ENCODE data around the gene LHFPL2. TPM values are rescaled to one million over a fixed set of nuclear protein-coding genes. Genes with fewer than 3 reads are reported as not detected.

The LHFPL2 gene
- total and polyA plus RNA-seq, 2 of the 4 experiments (the other 2 are of a cell fraction) = 6.5 to 11.3 TPM

DNA sequence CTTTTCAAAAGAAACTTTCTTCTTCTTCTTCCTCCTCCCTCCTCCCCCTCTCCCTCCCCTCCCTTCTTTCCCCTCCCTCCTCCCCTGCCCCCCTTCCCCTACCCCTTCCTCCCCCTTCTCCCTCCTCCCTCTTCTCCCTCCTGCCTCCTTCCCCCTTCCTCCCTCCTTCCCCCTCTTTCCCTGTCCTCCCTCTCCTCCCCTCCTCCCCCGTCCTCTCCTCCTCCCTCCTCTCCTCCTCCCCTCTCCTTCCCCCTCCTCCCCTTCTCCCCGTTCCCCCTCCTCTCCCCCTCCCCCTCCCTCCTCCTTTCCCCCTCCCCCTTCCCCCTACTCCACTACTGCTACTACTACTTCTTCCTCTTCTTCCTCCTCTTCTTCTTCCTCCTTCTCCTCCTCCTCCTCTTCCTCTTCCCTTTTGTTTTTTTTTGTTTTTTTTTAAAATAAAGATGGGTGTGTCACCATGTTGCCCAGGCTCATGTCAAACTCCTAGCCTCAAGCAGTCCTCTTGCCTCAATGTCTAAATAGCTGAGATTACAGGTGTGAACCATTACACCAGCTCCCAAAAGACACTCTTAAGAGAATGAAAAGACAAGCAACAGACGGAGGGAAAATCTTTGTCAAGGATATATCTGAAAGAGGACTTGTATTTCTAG lies 200.7 kb downstream of the LHFPL2 start:
- TF ChIP-seq NFE2L2 (IDR thresholded peaks at IDR 0.05; ENCODE audit: low read depth, low read length) (no peak), RCOR1 (IDR thresholded peaks at IDR 0.05; ENCODE audit: insufficient replicate concordance, low read length) (no peak)
- TF ChIP-seq, protein P1, sequence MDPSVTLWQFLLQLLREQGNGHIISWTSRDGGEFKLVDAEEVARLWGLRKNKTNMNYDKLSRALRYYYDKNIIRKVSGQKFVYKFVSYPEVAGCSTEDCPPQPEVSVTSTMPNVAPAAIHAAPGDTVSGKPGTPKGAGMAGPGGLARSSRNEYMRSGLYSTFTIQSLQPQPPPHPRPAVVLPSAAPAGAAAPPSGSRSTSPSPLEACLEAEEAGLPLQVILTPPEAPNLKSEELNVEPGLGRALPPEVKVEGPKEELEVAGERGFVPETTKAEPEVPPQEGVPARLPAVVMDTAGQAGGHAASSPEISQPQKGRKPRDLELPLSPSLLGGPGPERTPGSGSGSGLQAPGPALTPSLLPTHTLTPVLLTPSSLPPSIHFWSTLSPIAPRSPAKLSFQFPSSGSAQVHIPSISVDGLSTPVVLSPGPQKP (IDR thresholded peaks at IDR 0.05; ENCODE audit: borderline replicate concordance, low read depth, low read length) = no peak
- no peak for ATAC-seq (ENCODE audit: low read depth)
- Histone ChIP-seq H4K20me1 (ENCODE audit: insufficient read depth, low read length) (no peaks in the 10 kb centered on the region), H3K14ac (replicated peaks; ENCODE audit: low read depth, low read length) (no peak overlapping the region), H2AFZ (replicated peaks; ENCODE audit: low read length, poor library complexity) (no peak overlapping the region), H3K18ac (ENCODE audit: low read depth, low read length) (no peak overlapping the region), H2BK20ac (ENCODE audit: low read depth, low read length) (no peak overlapping the region), H3K27ac (ENCODE audit: insufficient read depth, low read length) (no peak overlapping the region), H3K9me1 (ENCODE audit: insufficient read depth, low read length) (0 out of 2 replicates have a peak, but pooled peaks cover 3% of the 10 kb centered on the region), H3K36me3 (ENCODE audit: control insufficient read depth, insufficient read depth, low read length) (no peaks in the 10 kb centered on the region), H3K56ac (ENCODE audit: extremely low read depth, insufficient read depth, low read length) (no peak overlapping the region), H2AK5ac (ENCODE audit: low read depth, low read length) (no peak overlapping the region), H3K27me3 (ENCODE audit: control insufficient read depth, insufficient read depth, low read length) (no peaks in the 10 kb centered on the region), H3K79me1 (ENCODE audit: low read depth in 1 of 2, low read length in 2 of 2) (no peaks in the 10 kb centered on the region), H4K8ac (ENCODE audit: low read depth in 2 of 2, low read length in 2 of 2) (no peak overlapping the region), H4K91ac (ENCODE audit: insufficient read depth, low read depth, low read length) (no peak overlapping the region), H2BK15ac (ENCODE audit: low read depth, low read length) (no peak overlapping the region), H3K4me1 (ENCODE audit: control insufficient read depth, insufficient read depth, low read length) (no peaks in the 10 kb centered on the region), H3K9ac (ENCODE audit: low read depth, low read length) (no peak overlapping the region), H3K4ac (ENCODE audit: low read depth, low read length) (no peak overlapping the region), H3K4me3 (ENCODE audit: insufficient read depth, low read depth, low read length) (no peak overlapping the region), H2BK120ac (ENCODE audit: low read depth, low read length) (no peak overlapping the region), H2BK5ac (ENCODE audit: low read depth, low read length, poor library complexity, severe bottlenecking) (no peak overlapping the region), H4K5ac (ENCODE audit: low read depth, low read length) (no peak overlapping the region), H3K4me2 (ENCODE audit: low read depth, low read length) (no peak overlapping the region), H2AK9ac (replicated peaks; ENCODE audit: low read depth, low read length, poor library complexity) (no peak overlapping the region), H3K9me3 (ENCODE audit: control insufficient read depth, insufficient read depth, low read length) (no peaks in the 10 kb centered on the region), H3K23ac (ENCODE audit: low read depth, low read length) (no peak overlapping the region)
- dilution Hi-C loops (cut with HindIII; ENCODE audit: low sequenced_read_pairs, unreplicated experiment) = no loop called here
- no TSS peak for BruUV-seq (replicated peaks)
- ChIA-PET POLR2A (ENCODE audit: unreplicated experiment) (no interaction called here), CTCF (no interaction called here)
- WGBS, 2 experiments (ENCODE audit: extremely low coverage in 2 of 2, insufficient read length in 1 of 2) = no CpG with 5 or more reads among the region's 3 CpGs
- in situ Hi-C loops (cut with MboI; ENCODE audit: low sequenced_read_pairs) = no loop called here
- intact Hi-C loops (cut with micrococcal nuclease) = no loop called here
- DNase-seq = no peak

Data from IMR-90 (cell line).